GM21737 (cell line): ENCODE data around the gene TLNRD1.

Experiments
- ATAC-seq: cut with Tn5 transposase; IDR thresholded peaks from one replicate; pipeline ENCODE4 v1.9.1; 2021; ENCODE audit warnings: mild to moderate bottlenecking, moderate library complexity; ENCODE audit not compliant: unreplicated experiment

TLNRD1 gene

GRCh38 chr15:81025721-81026370 lies 25.1 kb downstream of the TLNRD1 start:
- ATAC-seq = no peak

GRCh38 chr15:81026836-81027599 lies 26.3 kb downstream of the TLNRD1 start:
- ATAC-seq = no peak

GRCh38 chr15:81029414-81030300 lies 28.9 kb downstream of the TLNRD1 start:
- ATAC-seq = no peak

- ATAC-seq = no peak
Observed at GRCh38 chr15:81030301-81030750, 29.6 kb downstream of the TLNRD1 start.

GRCh38 chr15:81031203-81031602 lies 30.5 kb downstream of the TLNRD1 start:
- no peak for ATAC-seq

GRCh38 chr15:81032355-81032754 lies 31.6 kb downstream of the TLNRD1 start:
- no peak for ATAC-seq

GRCh38 chr15:81032818-81033217 lies 32.1 kb downstream of the TLNRD1 start:
- ATAC-seq = no peak

- ATAC-seq = no peak
Observed at GRCh38 chr15:81033508-81033907, 32.8 kb downstream of the TLNRD1 start.

- ATAC-seq = no peak
Observed at GRCh38 chr15:81037952-81038743, 37.4 kb downstream of the TLNRD1 start.

GRCh38 chr15:81038975-81039607 lies 38.4 kb downstream of the TLNRD1 start:
- ATAC-seq = no peak

GRCh38 chr15:81040757-81041156 lies 40.0 kb downstream of the TLNRD1 start:
- no peak for ATAC-seq

- ATAC-seq = no peak
Observed at GRCh38 chr15:81043281-81043934, 42.7 kb downstream of the TLNRD1 start.

- no peak for ATAC-seq
Observed at GRCh38 chr15:81043935-81044575, 43.3 kb downstream of the TLNRD1 start.

- no peak for ATAC-seq
Observed at GRCh38 chr15:81046290-81046689, 45.6 kb downstream of the TLNRD1 start.

GRCh38 chr15:81047928-81048327 lies 47.2 kb downstream of the TLNRD1 start:
- no peak for ATAC-seq

GRCh38 chr15:81049835-81050234 lies 49.1 kb downstream of the TLNRD1 start:
- no peak for ATAC-seq

GRCh38 chr15:81050259-81050658 lies 49.5 kb downstream of the TLNRD1 start:
- no peak for ATAC-seq

- no peak for ATAC-seq
Observed at GRCh38 chr15:81050805-81051204, 50.1 kb downstream of the TLNRD1 start.

GRCh38 chr15:81052046-81052445 lies 51.3 kb downstream of the TLNRD1 start:
- ATAC-seq = no peak
